Adrenal gland (tissue), 12 donors: Measurements from ENCODE around the gene FOSB. TPM values are rescaled to one million over a fixed set of nuclear protein-coding genes. Genes with fewer than 3 reads are reported as not detected.

ENCODE experiments used
- DNase-seq, 7 donors: peaks; one replicate each; pipeline ENCODE4 v3.0.0-alpha.2; 2019 to 2020
- H3K27ac ChIP-seq, 5 donors: fragments of 200-600 bp; sonication (generic) in 4 of 5; 1 replicate in 3 of 5; 2 replicates in 2 of 5; pipeline versions ENCODE4 v1.5.1 to v1.8.0; 2016 to 2020; ENCODE audit warnings: mild to moderate bottlenecking in 1 of 5
- H3K27me3 ChIP-seq: fragments of 200-600 bp; 2 replicates; pipeline ENCODE4 v1.8.0; 2021
- H3K36me3 ChIP-seq, 2 donors: fragments of 200-600 bp; replicated peaks in 1 of 2; 1 replicate in 1 of 2; 2 replicates in 1 of 2; pipeline versions ENCODE4 v1.5.1 to v1.8.0; 2018 to 2022
- H3K4me1 ChIP-seq, 2 donors: fragments of 200-600 bp; replicated peaks in 1 of 2; 1 replicate in 1 of 2; 2 replicates in 1 of 2; pipeline versions ENCODE4 v1.5.1 to v1.8.0; 2018 to 2021
- H3K4me3 ChIP-seq, 4 donors: fragments of 200-600 bp; sonication (generic) in 3 of 4; one replicate each; pipeline ENCODE4 v1.5.1; 2016 to 2018
- H3K9me3 ChIP-seq, 3 donors: fragments of 200-600 bp; sonication (generic) in 1 of 3; replicated peaks in 1 of 3; 1 replicate in 2 of 3; 2 replicates in 1 of 3; pipeline versions ENCODE4 v1.5.1 to v1.8.0; 2016 to 2021
- POLR2A ChIP-seq, 2 donors: fragments of 450-650 bp; IDR thresholded peaks; one replicate each; pipeline ENCODE4 v1.6.1; 2017; ENCODE audit warnings: antibody characterized with exemption in 2 of 2, mild to moderate bottlenecking in 2 of 2, moderate library complexity in 1 of 2
- WGBS, 4 donors: extraction: QIAGEN DNeasy Blood & Tissue Kit in 2 of 4; methylation state at CpG; one replicate each; pipeline versions ENCODE4 v1.1.5 to v1.1.7; 2013 to 2017; 5-methylcytosine and 5-hydroxymethylcytosine counted together
- intact Hi-C, 2 donors: fragments of 100-400 bp; cut with DNase I; formaldehyde crosslinking; loops; one replicate each; pipeline versions ENCODE4 v1.14.1 to v1.15.0; 2022 to 2023
- polyA plus RNA-seq, 3 donors: library from polyadenylated mRNA; stranded (reverse); fragments of 200-250 nt in 2 of 3; fragments of 350-450 nt in 1 of 3; fragmentation: Illumina TruSeq in 1 of 3; extraction: RNeasy Lipid Tissue Mini Kit (QIAGEN cat#74804) in 1 of 3; gene quantifications; one replicate each; pipeline ENCODE4 v1.2.3, GENCODE V29; 2013 to 2014
- total RNA-seq, 9 donors: library from RNA; depleted of rRNA in 4 of 9; stranded (reverse); fragments of >200 nt in 4 of 9; fragments of 120-200 nt in 1 of 9; fragmentation: NEBNext Ultra II Directional in 1 of 9; extraction: Animal tissue kit (Norgen Biotek cat#: 25700) in 1 of 9; gene quantifications; one replicate each; pipeline versions ENCODE4 v1.1.0 to v1.2.4, GENCODE V29; 2013 to 2023
- TF ChIP-seq, protein P1 (sequence below), 6 experiments: fragments of 450-650 bp in 4 of 6; fragments of 200-600 bp in 2 of 6; sonication (generic) in 1 of 6; IDR thresholded peaks; 1 replicate in 5 of 6; 2 replicates in 1 of 6; pipeline versions ENCODE4 v1.5.1 to v1.8.0; 2016 to 2021; ENCODE audit warnings: antibody characterized with exemption in 6 of 6, mild to moderate bottlenecking in 2 of 6, moderate library complexity in 1 of 6
- donor health status: healthy with polysubstance abuse.
- donor health status: Bipolar disorder and iron deficiency.
- donor health status: DM: yes; HTN: yes; CAD: no.
- donor health status: DM: no; HTN: no; CAD: no.
- donor health status: DM: no; HTN: no; CAD: no.
- donor health status: DM: yes; HTN: yes; CAD: no.

FOSB gene
- total and polyA plus RNA-seq, 12 donors, result 0.95 to 21.7 (median 3.6) TPM

DNA sequence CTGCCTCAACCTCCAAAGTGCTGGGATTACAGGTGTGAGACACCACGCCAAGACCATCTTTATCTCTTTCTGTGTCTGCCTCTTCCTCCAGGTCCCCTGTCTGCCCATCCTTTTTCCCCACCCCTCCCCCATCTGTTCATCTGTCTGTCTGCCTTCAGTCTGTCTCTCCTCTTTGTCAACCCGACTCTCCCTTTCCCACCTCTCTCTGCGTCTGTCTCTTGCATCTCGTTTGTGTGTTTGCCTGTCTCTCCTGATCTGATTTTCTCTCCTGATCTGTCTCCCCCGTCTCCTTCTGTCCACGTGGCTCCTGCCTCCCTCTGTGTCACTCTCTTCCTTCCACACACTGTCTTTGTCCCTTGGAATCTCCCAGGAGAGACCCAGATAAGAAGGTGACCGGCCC lies 49.4 kb downstream of the FOSB start:
- H3K27ac ChIP-seq, result no peak overlapping the region
- intact Hi-C loops, result no loop called here
- TF ChIP-seq POLR2A (IDR thresholded peaks at IDR 0.05), result no peak
- TF ChIP-seq, protein P1, sequence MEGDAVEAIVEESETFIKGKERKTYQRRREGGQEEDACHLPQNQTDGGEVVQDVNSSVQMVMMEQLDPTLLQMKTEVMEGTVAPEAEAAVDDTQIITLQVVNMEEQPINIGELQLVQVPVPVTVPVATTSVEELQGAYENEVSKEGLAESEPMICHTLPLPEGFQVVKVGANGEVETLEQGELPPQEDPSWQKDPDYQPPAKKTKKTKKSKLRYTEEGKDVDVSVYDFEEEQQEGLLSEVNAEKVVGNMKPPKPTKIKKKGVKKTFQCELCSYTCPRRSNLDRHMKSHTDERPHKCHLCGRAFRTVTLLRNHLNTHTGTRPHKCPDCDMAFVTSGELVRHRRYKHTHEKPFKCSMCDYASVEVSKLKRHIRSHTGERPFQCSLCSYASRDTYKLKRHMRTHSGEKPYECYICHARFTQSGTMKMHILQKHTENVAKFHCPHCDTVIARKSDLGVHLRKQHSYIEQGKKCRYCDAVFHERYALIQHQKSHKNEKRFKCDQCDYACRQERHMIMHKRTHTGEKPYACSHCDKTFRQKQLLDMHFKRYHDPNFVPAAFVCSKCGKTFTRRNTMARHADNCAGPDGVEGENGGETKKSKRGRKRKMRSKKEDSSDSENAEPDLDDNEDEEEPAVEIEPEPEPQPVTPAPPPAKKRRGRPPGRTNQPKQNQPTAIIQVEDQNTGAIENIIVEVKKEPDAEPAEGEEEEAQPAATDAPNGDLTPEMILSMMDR (IDR thresholded peaks at IDR 0.05), result no peak
- H3K27me3 ChIP-seq, result no peaks in the 10 kb centered on the region
- DNase-seq, result no peak
- H3K9me3 ChIP-seq, result no peaks in the 10 kb centered on the region
- peaks cover 0 to 45% of the 10 kb centered on the region in 2 donors for H3K36me3 ChIP-seq
- H3K4me1 ChIP-seq, result peaks cover 10 to 24% of the 10 kb centered on the region in 2 donors
- H3K4me3 ChIP-seq, result no peak overlapping the region
- 65 to 74% (median 69%) methylated on average over 7 of the region's 7 CpGs for WGBS, 4 donors

DNA sequence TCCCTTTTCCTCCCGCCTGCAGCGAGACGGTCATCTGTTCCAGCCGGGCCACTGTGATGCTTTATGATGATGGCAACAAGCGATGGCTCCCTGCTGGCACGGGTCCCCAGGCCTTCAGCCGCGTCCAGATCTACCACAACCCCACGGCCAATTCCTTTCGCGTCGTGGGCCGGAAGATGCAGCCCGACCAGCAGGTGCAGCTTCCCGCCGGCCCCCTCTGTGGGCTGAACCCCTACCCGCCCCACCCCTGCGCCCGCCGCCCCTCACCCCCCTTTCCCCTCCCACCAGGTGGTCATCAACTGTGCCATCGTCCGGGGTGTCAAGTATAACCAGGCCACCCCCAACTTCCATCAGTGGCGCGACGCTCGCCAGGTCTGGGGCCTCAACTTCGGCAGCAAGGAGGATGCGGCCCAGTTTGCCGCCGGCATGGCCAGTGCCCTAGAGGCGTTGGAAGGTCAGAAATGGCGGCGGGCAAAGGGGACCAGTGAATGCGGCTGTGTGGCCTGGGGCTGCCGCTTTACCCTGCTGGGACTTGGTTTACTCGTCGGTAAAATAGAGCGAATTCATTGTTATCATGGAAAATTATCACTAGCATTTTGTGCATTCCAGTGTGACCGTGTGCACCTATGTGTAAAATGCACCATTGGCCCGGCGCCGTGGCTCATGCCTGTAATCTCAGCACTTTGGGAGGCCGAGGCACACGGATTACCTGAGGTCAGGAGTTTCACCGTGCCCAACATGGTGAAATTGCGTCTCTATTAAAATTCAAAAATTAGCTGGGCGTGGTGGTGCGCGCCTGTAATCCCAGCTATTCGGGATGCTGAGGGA lies 50.1 kb downstream of the FOSB start:
- no peak overlapping the region for H3K27ac ChIP-seq
- intact Hi-C loops, result no loop called here
- 91 to 93% (median 92%) methylated on average over 39 to 50 of the region's 50 CpGs for WGBS, 4 donors
- H3K9me3 ChIP-seq, result no peaks in the 10 kb centered on the region
- TF ChIP-seq, protein P1 (IDR thresholded peaks at IDR 0.05), result no peak
- no peak for TF ChIP-seq POLR2A (IDR thresholded peaks at IDR 0.05)
- peaks cover 10 to 24% of the 10 kb centered on the region in 2 donors for H3K4me1 ChIP-seq
- H3K27me3 ChIP-seq, result no peaks in the 10 kb centered on the region
- H3K4me3 ChIP-seq, result no peak overlapping the region
- H3K36me3 ChIP-seq, result peaks cover 0 to 51% of the 10 kb centered on the region in 2 donors
- no peak for DNase-seq

DNA sequence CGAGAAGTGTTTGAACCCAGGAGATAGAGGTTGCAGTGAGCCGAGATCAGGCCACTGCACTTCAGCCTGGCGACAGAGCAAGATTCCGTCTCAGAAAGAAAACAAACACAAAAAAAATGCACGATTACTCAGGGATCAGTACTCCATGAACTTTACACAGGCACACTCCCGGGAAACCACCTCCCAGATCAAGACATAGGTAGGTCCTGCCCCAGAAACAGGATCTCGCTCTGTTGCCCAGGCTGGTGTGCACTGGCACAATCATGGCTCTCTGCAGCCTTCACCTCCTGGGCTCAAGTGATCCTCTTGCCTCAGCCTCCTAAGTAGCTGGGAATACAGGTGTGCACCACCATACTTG lies 50.7 kb downstream of the FOSB start:
- TF ChIP-seq POLR2A (IDR thresholded peaks at IDR 0.05), result no peak
- TF ChIP-seq, protein P1 (IDR thresholded peaks at IDR 0.05), result no peak
- H3K36me3 ChIP-seq, result peaks cover 0 to 54% of the 10 kb centered on the region in 2 donors
- no peak for DNase-seq
- no peaks in the 10 kb centered on the region for H3K9me3 ChIP-seq
- H3K27me3 ChIP-seq, result no peaks in the 10 kb centered on the region
- no peak overlapping the region for H3K27ac ChIP-seq
- no peak overlapping the region for H3K4me3 ChIP-seq
- intact Hi-C loops, result no loop called here
- WGBS, 4 donors, result 82 to 89% (median 87%) methylated on average over 7 of the region's 7 CpGs
- peaks cover 10 to 23% of the 10 kb centered on the region in 2 donors for H3K4me1 ChIP-seq

DNA sequence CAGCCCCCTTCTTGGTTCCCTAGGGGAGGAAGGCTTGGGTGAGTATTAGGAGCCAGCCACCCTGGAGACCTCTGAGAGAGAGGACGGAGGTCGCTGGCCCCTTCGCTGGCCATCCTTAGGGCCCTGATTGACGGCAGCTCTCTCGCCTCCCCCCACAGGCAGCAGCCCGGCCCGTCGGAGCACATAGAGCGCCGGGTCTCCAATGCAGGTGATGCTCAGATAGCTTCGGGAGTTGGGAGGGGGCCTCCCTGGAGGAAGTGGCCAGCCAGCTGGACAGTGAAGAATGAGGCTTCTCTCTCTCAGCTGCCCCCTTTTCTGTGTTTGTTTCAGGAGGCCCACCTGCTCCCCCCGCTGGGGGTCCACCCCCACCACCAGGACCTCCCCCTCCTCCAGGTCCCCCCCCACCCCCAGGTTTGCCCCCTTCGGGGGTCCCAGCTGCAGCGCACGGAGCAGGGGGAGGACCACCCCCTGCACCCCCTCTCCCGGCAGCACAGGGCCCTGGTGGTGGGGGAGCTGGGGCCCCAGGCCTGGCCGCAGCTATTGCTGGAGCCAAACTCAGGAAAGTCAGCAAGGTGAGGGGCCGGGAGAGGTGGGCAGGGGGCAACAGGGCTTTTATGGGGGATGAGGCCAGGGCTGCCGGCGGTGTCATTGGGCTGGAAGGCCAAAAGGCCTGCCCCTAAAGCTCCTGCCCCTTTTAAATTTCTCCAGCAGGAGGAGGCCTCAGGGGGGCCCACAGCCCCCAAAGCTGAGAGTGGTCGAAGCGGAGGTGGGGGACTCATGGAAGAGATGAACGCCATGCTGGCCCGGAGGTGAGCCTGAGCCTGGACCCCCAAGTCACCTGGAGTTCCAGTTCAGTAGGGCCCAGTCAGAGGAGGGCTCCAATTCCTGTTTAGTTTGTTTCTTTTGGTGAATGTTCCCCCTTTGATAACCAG lies 54.5 kb downstream of the FOSB start:
- 76 to 97% (median 80%) methylated on average over 8 to 24 of the region's 24 CpGs for WGBS, 4 donors
- no peaks in the 10 kb centered on the region for H3K27me3 ChIP-seq
- no peak overlapping the region for H3K27ac ChIP-seq
- peak in 1 of 7 donors; percentile 51 for DNase-seq
- peaks cover 0 to 88% of the 10 kb centered on the region in 2 donors for H3K36me3 ChIP-seq
- H3K4me1 ChIP-seq, result peaks cover 0 to 3% of the 10 kb centered on the region in 2 donors
- no peak overlapping the region for H3K4me3 ChIP-seq
- H3K9me3 ChIP-seq, result no peaks in the 10 kb centered on the region
- intact Hi-C loops, result loop anchor here (2.0 to 10.0 kb wide), 3 partner anchors 45 to 123 kb away; no protein-coding TSS in a partner anchor
- TF ChIP-seq POLR2A (IDR thresholded peaks at IDR 0.05), result no peak
- TF ChIP-seq, protein P1 (IDR thresholded peaks at IDR 0.05), result no peak
